PFSK-1 (cell line): ENCODE data around the gene FKBP10.

Experiments
- FOXP2 ChIP-seq: optimal IDR thresholded peaks from 2 replicates; pipeline ENCODE3; 2011; ENCODE audit warnings: borderline replicate concordance, control low read depth, inconsistent platforms; ENCODE audit not compliant: insufficient read depth; ENCODE audit errors: extremely low read length, extremely low read depth
- POLR2AphosphoS5 ChIP-seq: IDR thresholded peaks from 2 replicates; pipeline ENCODE4 v1.6.1; 2012; ENCODE audit warnings: low read depth, mild to moderate bottlenecking, control low read depth, low read length, moderate library complexity
- SIN3A ChIP-seq: IDR thresholded peaks from 2 replicates; pipeline ENCODE4 v1.6.1; 2012; ENCODE audit warnings: mild to moderate bottlenecking, low read length, moderate library complexity, borderline replicate concordance; ENCODE audit not compliant: insufficient read depth
- TAF1 ChIP-seq: IDR thresholded peaks from 2 replicates; pipeline ENCODE4 v1.6.1; 2012; ENCODE audit warnings: low read length, control low read depth, borderline replicate concordance; ENCODE audit not compliant: insufficient read depth
- TF ChIP-seq, protein P1 (sequence below), 2 experiments: IDR thresholded peaks; 2 replicates each; pipeline versions ENCODE4 v1.6.1 to v1.8.0; 2011 to 2012; ENCODE audit warnings: low read depth in 2 of 2, low read length in 2 of 2, control low read depth in 1 of 2, inconsistent platforms in 1 of 2, mild to moderate bottlenecking in 1 of 2, moderate library complexity in 1 of 2; ENCODE audit not compliant: insufficient read depth in 1 of 2

Gene FKBP10

DNA sequence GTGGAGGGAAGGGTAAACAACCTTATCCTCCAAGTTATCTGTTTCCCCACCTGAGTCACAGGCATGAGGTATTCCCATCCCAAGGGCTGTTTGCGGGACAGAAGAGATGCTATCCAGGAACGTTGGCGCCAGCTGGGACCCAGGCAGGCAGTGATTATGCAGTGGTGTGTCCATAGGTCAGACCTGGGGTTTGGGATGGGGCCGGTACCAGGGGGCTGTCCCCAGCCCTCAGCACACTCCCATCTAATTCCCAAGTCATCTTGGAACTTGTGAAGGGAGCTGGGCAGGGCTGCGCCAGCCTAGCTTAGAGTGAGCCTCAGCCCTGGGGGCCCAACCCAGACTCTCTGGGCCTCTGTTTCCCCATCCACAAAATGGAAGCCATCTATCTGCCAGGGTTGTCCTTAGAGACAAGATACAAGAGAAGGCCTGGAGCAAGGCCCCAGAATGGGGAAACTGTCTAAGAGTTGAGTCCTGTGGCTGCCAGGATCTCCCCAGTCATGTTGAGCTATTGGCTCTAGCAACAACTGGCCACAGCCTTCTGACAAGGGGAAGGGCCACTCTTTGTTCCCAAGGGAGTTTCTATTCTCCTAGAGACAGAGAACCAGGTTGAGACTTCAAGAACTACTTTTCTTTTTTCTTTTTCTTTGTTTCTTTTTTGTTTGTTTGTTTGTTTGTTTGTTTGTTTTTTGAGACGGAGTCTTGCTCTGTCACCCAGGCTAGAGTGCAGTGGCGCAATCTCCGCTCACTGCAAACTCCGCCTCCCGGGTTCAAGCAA, 16.5 kb upstream of the FKBP10 start:
- TF ChIP-seq TAF1 (no peak), FOXP2 (no peak), SIN3A (no peak), POLR2AphosphoS5 (no peak)
- TF ChIP-seq, protein P1, sequence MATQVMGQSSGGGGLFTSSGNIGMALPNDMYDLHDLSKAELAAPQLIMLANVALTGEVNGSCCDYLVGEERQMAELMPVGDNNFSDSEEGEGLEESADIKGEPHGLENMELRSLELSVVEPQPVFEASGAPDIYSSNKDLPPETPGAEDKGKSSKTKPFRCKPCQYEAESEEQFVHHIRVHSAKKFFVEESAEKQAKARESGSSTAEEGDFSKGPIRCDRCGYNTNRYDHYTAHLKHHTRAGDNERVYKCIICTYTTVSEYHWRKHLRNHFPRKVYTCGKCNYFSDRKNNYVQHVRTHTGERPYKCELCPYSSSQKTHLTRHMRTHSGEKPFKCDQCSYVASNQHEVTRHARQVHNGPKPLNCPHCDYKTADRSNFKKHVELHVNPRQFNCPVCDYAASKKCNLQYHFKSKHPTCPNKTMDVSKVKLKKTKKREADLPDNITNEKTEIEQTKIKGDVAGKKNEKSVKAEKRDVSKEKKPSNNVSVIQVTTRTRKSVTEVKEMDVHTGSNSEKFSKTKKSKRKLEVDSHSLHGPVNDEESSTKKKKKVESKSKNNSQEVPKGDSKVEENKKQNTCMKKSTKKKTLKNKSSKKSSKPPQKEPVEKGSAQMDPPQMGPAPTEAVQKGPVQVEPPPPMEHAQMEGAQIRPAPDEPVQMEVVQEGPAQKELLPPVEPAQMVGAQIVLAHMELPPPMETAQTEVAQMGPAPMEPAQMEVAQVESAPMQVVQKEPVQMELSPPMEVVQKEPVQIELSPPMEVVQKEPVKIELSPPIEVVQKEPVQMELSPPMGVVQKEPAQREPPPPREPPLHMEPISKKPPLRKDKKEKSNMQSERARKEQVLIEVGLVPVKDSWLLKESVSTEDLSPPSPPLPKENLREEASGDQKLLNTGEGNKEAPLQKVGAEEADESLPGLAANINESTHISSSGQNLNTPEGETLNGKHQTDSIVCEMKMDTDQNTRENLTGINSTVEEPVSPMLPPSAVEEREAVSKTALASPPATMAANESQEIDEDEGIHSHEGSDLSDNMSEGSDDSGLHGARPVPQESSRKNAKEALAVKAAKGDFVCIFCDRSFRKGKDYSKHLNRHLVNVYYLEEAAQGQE (IDR thresholded peaks at IDR 0.05; ENCODE audit: insufficient read depth in 1 of 2, low read depth in 2 of 2, low read length in 2 of 2), result no peak

DNA sequence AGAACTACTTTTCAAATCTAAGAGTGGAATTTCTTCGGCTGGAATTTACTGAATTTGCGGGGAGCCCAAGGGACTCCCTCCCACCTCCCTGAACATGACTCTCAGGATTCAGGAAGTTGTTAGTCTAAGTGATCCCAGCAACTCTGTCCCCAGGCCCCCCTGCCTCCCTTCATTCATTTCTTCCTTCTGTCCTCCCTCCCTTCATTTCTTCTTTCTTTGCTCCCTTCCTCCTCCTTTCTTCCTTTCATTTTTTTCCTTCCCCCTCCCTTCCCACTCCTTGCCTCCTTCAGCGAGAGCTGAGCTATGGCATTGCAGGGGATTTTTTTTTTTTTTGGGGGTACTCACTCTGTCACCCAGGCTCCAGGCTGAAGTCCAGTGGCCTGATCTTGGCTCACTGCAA, 15.4 kb upstream of the FKBP10 start:
- TF ChIP-seq, protein P1 (IDR thresholded peaks at IDR 0.05; ENCODE audit: insufficient read depth in 1 of 2, low read depth in 2 of 2, low read length in 2 of 2), result no peak

DNA sequence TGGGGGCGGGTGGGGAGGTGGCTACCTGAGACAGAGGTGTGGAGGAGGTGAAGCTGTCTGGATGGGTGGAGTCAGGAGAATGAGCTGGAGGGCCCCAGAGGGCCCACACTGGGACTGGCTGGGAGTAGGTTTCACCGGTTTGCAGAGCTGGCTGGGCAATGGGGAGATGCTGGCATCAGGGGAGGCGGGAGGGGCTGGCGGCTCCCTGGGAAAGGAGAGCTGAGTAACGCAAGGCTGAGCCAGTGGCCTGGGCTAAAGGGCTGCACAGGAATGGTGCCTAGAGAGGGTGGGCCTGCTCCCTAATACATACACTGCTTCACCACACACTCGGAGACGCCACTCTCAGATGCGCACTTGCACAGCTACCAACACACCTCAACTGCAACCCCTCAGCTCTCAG, 13.4 kb upstream of the FKBP10 start:
- TF ChIP-seq SIN3A, result no peak
- no peak for TF ChIP-seq TAF1
- TF ChIP-seq FOXP2, result no peak
- TF ChIP-seq, protein P1 (IDR thresholded peaks at IDR 0.05; ENCODE audit: insufficient read depth in 1 of 2, low read depth in 2 of 2, low read length in 2 of 2), result no peak
- TF ChIP-seq POLR2AphosphoS5, result no peak

DNA sequence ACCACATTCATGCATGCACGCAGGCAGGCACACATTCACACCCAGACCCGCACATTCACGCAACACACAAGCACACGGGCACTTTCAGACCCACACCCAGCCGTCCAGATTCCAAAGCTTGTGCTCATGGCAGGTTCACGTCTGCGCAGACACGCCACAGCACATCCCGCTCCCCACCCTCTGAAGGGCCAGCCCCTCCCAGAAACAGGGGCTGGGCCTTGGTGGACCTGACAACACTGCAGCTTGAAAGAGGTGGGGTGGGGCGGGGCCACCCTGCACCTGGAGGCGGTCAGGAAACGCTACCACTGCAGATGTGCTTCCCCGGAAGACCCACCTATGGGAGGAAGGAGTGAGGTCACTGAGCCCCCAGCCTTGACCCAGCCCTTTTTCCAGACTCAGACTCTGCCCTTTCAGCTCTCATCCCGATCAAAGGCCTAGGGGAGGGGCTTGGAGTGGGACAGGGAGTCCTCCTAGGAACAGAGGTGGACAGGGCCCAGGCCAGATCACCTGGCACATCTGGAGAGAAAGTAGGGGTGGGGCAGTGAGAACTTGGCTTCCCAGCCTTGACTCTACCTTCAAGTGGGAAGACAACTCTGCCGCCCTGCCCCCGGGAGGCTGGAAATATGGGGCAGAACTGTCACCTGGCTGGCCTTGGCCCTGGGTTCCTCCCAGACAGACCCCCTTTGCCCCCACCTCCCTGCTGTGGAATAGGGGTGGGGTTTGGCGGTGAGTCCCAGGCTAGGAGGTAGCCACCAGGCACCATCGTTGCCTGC, 12.0 kb upstream of the FKBP10 start:
- TF ChIP-seq FOXP2 (no peak), TAF1 (no peak), POLR2AphosphoS5 (no peak), SIN3A (no peak)
- TF ChIP-seq, protein P1 (IDR thresholded peaks at IDR 0.05; ENCODE audit: insufficient read depth in 1 of 2, low read depth in 2 of 2, low read length in 2 of 2), result no peak
